ENCODE results near the gene SFSWAP.
"Not testable (repeated sequence)": the region's sequence is repeated elsewhere in the genome, so short reads cannot be mapped to it uniquely, and the experiment has no call there.

SFSWAP gene

DNA sequence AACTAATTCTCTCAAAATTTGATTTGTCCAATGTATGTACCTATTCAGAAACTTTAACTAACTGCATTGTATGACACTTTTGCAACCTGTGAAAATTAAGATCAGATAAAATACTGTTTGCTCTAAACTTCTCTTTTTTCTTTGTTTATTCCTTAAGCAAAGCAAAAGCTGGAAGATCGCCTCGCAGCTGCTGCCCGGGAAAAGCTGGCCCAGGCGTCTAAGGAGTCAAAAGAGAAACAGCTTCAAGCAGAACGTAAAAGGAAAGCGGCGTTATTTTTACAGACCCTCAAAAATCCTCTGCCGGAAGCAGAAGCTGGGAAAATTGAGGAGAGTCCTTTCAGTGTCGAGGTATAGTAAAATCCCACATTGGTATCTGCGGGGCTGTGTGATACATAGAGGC is 55.1 kb downstream of the SFSWAP start:
- DNase-seq, result no peak

DNA sequence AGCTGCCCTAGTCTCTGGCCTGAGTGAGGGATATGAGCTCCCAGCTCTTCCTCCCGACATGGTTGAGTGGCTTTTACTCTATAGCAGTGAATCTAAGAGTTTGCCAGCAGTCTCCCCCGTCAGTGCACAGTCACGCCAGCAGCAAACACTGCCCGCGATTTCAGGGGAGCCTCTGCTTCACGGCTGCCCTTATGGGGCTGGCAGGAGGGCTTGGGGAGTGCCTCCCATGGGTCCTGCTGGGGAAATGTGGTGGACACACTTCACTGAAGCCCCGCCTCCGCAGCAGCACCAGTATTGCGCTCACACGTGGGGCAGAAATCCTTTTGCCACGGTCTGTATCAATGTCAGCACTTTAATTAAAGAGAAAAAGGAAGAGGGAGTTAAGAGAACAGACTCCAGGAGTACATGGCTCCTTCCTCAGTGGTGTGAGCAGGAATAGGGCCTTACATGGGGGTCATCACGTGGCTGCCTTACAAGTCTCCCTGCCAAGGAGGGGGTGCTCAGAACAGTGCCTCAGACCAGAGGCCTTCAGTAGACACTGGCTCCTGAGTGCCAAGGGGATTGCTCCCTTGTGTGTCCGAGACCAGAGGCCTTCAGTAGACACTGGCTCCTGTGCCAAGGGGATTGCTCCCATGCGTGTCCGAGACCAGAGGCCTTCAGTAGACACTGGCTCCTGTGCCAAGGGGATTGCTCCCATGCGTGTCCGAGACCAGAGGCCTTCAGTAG is 55.7 kb downstream of the SFSWAP start:
- DNase-seq, result no peak

DNA sequence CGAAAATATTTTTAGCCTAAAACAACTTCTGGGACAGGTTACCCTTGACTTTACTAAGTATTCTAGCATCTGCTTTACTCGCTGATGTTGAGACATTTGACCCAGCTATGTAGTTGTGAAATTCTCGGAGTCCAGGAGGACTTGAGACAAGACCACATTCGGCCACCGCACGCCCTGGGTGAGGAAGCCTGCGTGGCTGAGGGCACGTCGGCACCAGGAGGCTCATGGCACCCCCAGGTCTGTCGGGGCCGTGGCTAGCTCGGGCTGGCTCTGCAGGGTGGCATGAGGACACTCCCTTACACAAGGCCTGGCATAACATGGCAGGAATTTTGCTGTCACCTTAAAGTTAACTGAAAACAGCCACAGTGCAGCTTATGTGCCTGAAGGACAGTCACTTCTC is 59.2 kb downstream of the SFSWAP start:
- DNase-seq, result no peak

DNA sequence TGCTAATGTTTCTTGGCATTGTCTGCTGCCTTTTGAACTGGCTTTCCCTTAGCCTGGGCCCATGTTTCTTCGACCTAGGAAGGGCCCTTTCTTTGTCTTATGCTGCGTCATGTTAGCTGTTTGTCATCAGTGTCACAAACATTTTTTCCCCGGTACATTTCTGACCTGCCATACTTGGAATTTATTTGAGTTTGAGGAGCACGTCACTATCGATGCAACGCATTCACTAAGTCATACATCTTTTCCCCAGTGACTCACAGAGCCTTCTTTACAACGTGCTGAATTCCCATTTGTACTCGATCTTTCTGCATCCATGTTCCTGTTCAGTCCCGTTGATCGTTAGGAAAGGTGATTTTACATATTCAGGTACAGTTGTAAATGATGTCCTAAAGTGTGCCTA is 61.1 kb downstream of the SFSWAP start:
- no peak for DNase-seq

DNA sequence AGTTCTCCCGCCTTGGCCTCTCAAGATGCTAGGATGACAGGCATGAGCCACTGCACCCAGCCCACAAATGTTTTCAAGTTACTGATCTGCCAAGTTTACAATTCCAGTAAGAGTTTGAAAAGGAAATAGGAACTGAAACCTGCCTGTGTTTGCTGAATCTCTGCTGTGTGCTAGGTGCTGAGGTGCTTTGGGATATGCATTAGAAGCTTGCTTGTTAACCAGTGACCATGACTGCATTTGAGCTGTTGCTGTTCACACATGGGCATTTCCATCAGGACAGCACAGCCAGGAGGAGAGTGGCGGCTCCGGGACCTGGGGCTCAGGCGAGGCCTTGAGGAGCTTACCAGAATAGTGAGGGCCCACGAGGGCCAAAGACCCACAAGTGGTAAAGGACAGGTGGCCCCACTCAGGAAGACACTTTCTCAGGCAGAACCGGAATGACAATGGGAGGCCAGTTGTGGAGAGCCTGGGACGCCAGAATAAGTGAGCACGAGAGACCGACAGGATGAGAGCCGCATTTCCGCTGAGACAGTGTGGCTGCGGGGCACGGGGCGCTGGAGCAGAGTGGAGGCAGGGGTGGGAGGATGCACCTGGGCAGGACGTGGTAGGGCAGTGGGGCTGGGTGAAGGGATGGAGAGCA is 62.8 kb downstream of the SFSWAP start:
- DNase-seq, result no peak

DNA sequence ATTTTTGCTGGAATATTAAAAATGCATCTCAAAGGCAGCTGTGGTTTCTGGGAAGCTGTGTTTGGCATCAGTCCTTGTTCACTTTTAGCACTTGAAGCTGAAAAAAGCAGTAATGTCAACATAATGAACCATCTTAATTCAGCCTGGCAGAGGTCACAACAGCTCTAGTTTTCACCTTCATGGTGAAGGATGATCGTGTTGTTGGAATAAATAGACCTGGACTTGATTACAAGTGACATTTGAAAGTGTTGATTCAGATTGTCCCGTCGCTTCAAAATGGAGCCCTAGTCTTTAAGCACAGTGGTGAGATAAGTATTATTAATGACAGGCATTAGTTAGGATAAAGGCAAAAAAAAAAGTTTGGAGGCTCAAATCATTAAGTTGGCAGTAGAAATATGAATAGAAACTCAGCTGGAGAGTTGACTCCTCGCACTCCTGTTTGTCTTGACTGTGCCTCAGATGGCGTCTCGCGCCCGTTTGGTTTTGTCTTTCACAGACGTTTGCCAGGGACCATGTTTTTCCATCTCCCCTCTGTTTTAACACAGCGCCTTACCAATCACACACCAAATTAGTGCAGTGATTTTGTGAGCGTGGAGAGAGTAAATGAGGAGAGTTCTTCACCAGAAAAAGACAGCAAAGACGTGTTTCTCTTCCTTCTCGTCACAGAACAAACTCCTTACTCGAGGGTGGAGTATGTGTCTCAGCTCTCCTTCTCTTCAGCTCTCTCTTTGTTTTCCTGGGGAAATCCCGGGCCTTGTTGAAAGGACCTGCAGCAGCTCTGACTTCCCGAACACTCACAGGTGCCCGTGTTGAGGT is 63.9 kb downstream of the SFSWAP start:
- DNase-seq, result no peak

DNA sequence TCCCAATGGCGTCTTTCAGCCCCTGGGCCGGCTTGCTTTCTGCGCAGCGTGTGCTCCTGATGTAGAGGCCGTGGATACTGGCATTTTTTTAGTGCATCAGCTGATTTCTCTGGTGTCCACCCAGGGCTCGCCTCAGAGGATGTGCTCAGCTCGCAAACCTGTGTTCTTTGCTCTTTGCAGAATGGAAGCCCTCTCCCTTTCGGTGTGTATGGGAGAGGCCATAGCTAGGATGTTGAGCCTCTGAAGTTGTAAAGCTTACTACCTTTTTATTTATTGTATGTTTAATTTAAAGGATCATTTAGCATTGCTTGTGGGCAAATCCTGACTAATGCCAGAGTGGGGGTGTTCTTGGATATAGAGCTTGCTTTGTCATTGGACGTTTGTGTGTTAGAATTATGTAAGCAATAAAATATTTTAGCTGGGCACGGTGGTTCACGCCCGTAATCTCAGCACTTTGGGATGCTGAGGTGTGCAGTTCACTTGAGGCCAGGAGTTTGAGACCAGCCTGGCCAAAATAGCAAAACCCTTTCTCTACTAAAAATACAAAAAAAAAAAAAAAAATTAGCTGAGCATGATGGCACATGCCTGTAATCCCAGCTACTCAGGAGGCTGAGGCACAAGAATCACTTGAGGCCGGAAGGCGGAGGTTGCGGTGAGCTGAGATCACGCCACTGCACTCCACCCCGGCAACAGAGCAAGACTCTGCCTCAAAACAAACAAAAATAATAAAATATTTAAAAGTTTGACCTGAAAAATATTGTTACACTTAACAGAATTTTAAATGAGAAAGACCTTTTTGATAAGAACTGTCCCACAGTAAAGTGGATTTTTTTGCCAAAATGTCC is 64.7 kb downstream of the SFSWAP start:
- no peak for DNase-seq

DNA sequence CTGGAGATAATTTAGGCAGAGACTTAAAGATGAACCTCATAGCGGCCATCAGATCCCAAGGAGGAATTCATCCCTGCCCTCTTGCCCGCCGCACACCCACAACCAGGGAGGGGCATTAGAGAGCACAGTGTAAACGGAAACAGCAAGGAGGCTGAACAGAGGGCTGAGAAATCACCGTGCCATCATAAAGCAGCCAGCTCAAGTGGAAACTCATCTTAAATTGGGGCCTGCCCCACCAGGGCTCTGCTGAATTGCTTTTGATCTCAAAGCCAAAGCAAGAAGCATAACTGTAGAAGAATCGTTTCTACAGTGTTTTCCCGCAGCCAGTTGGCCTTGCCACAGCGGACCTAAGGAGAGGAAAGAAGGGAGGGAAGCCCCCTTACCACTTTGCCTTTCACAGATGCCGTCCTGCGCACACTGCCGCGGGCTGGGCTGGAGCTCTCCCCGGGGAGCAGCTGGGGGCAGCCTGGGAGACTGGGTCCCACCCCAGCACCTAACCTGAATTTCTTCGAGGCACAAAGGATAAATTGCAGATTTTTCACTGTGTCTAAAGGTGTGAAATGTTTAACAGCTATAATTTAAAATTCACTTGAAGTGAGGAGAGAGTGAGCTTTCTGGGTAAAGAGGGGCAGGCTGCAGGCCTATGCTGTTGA is 65.5 kb downstream of the SFSWAP start:
- DNase-seq, result no peak

DNA sequence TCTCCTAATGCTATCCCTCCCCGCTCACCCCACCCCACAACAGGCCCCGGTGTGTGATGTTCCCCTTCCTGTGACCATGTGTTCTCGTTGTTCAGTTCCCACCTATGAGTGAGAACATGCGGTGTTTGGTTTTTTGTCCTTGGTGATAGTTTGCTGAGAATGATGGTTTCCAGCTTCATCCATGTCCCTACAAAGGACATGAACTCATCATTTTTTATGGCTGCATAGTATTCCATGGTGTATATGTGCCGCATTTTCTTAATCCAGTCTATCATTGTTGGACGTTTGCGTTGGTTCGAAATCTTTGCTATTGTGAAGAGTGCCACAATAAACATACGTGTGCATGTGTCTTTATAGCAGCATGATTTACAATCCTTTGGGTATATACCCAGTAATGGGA is 66.4 kb downstream of the SFSWAP start:
- not testable (repeated sequence) for DNase-seq

DNA sequence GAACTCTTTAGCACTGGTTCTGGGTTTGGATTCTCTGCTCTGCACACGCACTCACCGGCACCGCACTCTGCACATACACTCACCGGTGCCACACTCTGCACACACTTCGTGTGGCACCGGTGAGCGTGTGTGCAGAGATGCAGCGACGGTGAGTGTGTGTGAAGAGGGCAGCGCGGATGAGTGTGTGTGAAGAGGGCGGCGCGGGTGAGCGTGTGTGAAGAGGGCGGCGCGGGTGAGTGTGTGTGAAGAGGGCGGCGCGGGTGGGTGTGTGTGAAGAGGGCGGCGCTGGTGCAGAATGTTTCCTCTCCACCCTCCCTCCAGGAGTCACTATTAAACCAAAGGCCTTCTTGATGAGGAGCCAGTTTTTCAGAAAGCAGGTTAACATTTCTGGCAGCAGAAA is 68.1 kb downstream of the SFSWAP start:
- DNase-seq, result no peak

DNA sequence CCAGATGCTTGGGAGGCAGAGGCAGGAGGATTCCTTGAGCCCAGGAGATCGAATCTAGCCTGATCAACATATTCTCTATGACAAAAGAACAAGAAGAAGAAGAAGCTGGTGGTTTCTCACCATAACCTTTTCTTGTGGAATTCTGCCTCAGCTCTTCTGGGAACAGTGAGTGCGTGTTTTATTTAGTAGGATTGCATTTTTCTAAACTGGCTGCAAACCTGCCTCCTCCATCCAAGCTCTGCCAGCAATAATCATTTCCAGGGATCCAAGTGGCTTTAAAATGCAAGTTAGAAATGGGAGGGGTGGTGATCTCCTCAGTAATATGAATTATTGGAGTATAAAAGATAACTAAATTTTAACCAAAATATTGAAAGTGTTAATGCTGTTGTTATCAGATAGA is 71.2 kb downstream of the SFSWAP start:
- DNase-seq, result no peak

DNA sequence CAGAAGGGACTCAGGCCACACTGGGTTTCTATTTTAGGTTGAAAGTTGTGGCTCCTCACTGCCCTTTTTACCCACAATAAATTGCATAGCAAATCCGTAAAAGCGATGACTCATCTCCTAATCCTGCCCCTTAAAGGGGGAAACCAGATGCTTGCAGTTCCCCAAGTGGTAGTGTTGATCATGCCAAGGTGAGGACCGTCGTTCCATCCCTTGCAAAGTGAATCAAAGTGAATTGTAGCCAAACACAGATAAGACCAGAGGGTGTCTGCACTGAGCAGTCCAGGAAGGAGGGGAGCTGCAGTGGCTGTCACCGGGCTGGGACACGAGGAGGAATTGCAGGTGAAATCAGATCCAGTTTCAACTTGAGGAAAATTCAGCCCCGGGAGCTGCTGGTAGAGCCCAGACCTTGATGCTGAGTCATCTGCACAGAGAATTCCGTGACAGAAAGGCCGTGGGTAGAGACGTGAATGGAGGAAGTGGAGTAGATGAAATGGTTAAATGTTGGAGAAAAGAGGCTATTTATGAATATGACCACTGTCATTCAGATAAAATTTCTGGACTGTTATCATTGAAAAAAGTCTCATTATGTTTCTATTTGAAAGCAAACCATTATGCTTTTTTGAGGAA is 73.1 kb downstream of the SFSWAP start:
- DNase-seq, result no peak

DNA sequence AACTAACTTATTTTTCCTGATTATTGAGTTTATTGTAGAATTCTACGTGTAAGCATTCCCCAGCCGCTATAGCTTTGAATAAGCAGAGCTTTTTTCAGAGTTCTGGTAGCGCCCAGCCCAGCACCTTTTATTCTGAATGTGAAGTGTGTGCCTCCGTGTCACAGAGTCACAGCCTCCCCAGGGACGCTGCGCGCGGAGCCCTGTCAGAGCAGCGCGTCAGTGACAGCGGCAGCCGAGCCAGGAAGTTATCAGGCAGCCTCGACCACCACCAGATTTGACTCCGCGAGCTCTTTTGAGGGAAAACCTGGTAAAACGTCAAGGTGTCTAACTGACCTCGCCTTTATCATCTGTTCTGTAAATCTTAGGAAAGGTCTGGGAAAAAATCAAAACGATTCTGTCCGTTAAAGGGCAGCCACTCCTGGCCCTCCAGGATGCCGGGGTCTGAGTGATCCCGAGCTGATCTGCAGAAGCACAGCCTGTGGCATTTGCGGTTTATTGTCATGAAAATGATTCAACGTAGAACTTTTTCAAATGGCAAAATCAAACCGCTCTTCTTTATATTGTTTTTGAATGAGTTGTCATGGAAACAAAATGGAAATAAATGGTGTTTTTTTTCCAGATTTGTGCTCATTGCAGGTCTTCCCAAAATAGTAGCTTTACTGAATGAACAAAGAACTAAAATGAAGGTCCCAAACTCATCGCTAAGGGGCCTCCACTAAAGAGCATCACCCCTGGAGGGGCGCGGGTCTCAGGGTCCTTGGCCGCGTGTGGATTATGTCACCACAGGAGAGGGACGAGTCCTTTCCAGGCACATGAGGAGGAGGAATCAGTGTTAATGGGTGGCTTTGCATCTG is 74.2 kb downstream of the SFSWAP start:
- DNase-seq, result no peak

DNA sequence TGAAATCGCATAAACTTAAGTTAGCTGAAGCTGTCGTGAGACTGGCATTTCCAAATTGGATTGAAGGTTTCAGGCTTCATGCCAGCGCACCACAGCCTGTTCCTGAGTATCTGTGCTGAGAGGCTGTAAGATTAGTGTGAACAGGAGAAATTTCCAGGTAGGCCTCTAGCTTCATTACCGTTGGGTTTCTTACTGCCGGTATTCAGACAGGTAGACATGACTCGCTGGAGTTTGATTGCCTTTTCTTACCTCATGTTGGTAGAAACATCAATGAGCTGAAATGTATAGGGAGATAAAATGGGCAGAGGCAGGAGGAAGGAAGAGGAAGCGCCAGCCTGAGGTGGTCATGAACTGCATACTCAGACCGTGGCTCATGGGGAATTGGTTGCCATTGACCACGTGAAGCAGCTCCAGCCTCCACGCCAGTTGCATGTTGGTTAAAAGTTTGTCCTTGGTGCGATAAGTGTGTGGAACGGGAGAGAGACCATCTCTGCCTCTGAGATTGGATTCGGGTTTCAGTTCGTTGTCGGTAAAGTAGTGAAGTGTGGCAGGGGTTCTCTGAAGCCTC is 75.0 kb downstream of the SFSWAP start:
- no peak for DNase-seq

DNA sequence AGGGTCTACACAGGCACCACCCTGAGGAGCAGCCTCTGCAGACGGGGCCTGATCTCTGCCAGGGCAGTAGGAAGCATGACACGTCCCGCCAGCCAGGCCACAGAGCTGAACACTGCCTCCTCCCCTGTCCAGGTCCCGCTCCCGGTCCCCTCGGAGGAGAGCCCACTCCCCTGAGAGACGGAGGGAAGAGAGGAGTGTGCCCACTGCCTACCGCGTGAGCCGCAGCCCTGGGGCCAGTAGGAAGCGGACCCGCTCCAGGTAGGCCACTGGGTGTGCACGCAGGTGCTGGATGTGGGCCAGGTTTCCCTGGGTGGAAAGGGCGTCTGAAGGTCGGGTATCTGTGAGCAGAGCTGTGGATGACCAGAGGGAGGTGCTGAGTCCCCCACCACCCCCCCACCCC is 75.4 kb downstream of the SFSWAP start:
- no peak for DNase-seq

DNA sequence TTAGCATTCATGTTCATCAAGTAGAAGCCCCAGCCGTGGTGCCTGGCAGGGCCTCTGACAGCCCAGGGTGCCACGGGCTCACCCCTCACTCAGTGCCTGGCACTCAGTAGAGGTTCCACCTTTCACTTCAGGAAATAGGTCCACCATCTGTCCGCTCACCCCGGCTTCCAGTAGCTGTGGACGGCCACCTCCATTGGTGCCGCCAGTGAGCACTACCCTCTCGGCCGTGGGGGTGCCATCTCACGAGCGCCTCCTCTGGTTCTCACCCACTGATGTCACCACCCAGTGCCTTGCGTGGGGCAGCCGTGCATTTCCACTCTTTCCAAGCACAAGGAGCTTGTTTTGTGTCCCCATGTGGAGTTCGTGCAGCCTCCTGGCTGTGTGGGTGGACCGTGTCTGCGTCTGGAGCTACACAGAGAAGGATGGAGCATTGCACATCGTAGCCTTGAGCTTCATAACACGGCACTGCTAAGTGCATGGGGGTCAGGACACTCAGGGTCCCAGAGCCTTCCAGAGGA is 76.3 kb downstream of the SFSWAP start:
- DNase-seq, result no peak

DNA sequence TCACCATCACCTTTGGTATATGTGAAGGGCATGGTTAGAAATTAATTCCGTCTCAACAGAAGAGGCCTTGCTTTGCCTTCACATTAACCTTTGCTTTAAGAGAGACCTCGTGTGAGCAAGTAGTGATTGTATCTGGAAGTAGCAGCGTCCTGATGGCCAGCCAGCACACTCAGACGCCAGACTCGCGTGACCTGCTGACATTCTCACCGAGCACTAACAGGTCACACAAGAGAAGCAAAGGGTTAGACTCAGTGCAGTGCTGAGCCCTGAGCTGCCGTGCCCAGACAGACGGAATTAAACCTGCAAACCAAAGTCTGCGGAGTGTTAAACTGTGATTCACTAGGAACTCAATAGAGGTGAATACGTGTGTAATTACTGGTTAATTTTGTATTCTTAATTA is 77.2 kb downstream of the SFSWAP start:
- no peak for DNase-seq

DNA sequence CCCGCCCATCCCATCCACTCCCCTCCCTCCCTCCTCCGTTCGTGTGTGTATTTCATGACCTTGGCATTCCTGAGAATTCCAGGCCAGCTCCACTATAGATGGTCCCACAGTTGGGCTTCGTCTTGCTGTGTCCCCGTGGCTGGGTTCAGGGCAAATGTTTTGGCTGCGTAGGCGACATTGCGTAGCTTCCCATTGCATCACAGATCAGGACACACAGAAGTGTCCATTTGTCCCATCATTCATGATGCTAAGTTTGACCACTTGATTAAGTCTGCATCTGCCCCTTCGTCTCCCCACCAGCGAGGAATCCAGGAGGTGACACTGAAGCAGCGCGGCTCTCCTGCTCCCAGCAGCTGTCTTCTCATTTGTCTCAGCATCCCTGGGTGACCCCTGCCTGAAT is 78.7 kb downstream of the SFSWAP start:
- DNase-seq, result no peak

DNA sequence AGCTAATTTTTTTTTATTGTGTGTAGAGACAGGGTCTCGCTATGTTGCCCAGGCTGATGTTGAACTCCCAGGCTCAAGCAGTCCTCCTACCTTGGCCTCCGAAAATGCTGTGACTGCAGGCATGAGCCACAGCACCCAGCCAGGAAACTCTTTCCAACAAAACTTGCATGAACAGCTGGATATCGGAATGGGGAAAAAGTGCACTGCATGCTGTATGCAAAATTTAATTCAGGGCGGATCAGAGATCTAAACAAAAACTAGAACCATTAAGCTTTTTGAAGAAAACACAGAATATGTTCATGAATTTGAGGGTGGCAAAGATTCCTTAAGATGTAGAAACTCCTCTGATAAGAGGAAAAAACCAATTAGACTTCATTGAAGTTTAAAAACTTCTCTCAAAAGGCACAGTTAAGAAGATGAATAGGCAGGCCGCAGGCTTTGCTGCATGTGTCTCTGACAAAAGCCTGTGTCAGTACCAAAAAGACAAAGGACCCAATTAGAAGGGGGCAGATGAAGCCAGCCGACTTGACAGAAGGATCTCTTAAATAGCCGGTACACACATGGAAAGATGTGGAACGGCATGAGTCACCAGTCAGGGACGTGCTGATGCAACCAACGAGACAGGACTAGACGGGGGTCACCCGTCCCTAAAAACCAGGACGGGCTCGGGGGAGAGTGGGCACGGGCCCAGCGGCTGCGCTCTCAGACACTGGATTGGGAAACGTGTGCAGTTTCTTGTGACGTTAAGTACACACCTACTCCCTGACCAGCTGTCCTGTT is 82.5 kb downstream of the SFSWAP start:
- no peak for DNase-seq

DNA sequence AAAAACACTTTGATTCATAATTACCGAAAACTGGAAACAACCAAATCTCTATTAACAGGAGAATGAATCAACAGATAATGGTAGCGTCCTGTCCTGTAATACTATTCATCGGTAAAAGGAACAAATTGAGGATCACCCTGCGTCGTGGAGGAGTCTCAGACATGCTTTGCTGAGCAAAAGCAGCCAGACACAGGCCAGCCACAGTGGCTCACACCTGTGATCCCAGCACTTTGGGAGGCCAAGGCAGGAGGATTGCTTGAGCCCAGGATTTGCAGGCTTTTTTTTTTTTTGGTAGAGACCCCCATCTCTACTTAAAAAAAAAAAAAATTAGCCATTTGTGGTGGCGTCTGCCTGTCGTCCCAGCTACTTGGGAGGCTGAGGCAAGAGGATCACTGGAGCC is 83.2 kb downstream of the SFSWAP start:
- DNase-seq, result no peak
